SKM-1 treated with dmso at 0.1 percent for 144 hours (cell line): ENCODE measurements around the gene ALCAM.

Source experiments
- DNase-seq: peaks from one replicate; lab custom pipeline; 2025; ENCODE audit not compliant: unreplicated experiment; lab: John Stamatoyannopoulos, UW

Gene ALCAM

DNA sequence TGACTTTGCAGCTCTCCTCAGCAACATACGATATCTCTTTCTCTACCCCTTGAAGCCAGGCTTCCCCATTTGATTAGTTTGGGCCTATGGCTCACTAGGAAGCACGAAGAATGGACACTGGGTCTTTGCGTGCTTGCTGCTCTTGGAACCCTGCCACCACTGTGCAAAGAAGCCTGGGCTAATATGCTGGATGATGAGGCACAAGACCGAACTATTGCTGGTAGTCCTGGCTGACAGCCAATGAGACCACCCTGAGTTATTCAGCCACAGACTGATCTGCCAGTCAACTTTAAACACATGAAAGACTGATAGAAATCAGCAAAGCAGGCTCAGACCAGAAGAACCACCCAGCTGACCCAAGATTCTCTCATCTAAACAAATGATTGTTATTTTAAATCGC is 251.8 kb downstream of the ALCAM start:
- DNase-seq = no peak

DNA sequence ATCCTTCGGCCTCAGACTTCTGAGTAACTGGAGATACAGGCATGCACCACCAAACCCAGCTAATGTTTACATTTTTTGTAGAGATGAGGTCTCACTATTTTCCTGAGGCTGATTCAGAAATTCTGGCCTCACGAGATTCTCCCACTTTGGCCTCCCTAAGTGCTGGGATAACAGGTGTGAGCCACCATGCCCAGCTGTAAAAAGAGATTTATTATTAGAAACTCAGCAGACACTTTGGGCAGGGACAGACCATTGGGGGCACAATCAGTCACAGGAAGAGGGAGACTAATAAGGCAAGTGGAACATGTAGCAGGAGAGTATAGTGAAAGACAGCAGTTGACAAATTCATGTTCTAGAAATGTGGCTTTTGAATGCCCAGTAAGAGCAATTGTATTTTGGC is 252.9 kb downstream of the ALCAM start:
- DNase-seq = no peak

DNA sequence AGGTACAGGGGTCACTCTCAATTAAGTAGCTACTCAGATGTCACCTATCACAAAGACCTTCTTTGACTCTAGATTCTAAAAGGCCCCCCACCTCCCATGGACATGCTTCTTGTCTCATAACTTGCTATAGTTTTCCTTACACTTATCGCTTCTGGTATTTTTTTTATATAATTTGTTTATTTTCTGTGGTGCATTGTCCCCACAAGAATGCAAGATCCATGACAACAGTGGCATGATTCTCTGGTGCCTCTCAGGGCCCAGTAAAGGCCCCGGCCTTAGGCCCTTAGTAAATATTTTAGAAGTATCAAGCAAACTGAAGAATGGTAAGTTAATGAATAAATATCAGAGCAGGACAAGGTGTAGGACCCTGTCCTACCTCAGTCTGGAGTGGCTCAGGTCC is 253.5 kb downstream of the ALCAM start:
- no peak for DNase-seq

DNA sequence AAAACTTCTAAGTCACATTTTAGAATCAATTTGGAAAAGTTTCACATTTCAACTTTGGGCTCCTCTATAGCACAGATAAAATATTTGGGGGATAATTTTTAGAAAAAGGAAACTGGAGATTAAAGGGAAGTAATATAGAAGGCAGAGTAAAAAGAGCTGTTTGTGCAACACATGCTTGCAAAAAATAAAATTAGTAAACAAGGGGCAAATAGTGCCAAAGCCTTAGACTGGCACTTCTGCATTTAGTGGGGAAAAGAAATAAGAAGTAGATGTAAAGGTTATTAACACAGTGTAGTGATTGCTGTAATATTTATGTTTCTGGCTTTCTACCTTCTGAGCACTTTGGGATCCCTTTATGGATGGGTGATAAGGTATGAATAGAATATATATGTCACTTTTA is 255.5 kb downstream of the ALCAM start:
- DNase-seq = no peak
